ENCODE data around the gene RNF223. TPM values are rescaled to one million over a fixed set of nuclear protein-coding genes. Genes with fewer than 3 reads are reported as not detected.

RNF223 gene
- polyA plus RNA-seq, 2 of the 4 experiments (the other 2 are of a cell fraction) = 0.08 TPM; not detected in 1

- TF ChIP-seq EHMT2 (IDR thresholded peaks at IDR 0.05; ENCODE audit: low read depth) = no peak
- no peak for TF ChIP-seq POLR2A (IDR thresholded peaks at IDR 0.05; ENCODE audit: low read length)
- no peak for TF ChIP-seq ZC3H11A (IDR thresholded peaks at IDR 0.05)
- no peak for TF ChIP-seq KDM1A (IDR thresholded peaks at IDR 0.05; ENCODE audit: low read depth)
- TF ChIP-seq HOXA7 (CRISPR knock-in tag; IDR thresholded peaks at IDR 0.05) = no peak
- TF ChIP-seq FOSB (CRISPR knock-in tag; IDR thresholded peaks at IDR 0.05) = no peak
- no peak for TF ChIP-seq MYC (IDR thresholded peaks at IDR 0.05; ENCODE audit: borderline replicate concordance, low read length)
- TF ChIP-seq CTCF (IDR thresholded peaks at IDR 0.05) = no peak
- TF ChIP-seq, protein P1, sequence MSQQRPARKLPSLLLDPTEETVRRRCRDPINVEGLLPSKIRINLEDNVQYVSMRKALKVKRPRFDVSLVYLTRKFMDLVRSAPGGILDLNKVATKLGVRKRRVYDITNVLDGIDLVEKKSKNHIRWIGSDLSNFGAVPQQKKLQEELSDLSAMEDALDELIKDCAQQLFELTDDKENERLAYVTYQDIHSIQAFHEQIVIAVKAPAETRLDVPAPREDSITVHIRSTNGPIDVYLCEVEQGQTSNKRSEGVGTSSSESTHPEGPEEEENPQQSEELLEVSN (IDR thresholded peaks at IDR 0.05; ENCODE audit: borderline replicate concordance, low read depth) = no peak
- TF ChIP-seq RARB (CRISPR knock-in tag; IDR thresholded peaks at IDR 0.05) = no peak
- TF ChIP-seq JUN (IDR thresholded peaks at IDR 0.05) = no peak
- TF ChIP-seq ZNF302 (CRISPR knock-in tag; IDR thresholded peaks at IDR 0.05) = no peak
- no peak for TF ChIP-seq GATA3 (IDR thresholded peaks at IDR 0.05; ENCODE audit: borderline replicate concordance)
- no peak for TF ChIP-seq HMGXB4 (CRISPR knock-in tag; IDR thresholded peaks at IDR 0.05; ENCODE audit: borderline replicate concordance)
- TF ChIP-seq EHF (CRISPR knock-in tag; IDR thresholded peaks at IDR 0.05) = no peak
- TF ChIP-seq RNF2 (IDR thresholded peaks at IDR 0.05; ENCODE audit: borderline replicate concordance, low read depth) = no peak
- TF ChIP-seq HEYL (CRISPR knock-in tag; IDR thresholded peaks at IDR 0.05) = no peak
- no peak for TF ChIP-seq SMC3 (IDR thresholded peaks at IDR 0.05)
- no peak for DNase-seq (ENCODE audit: low read depth in 1 of 2, low spot score in 1 of 2)
- no peak overlapping the region for H3K4me2 ChIP-seq
- peaks cover 9% of the 10 kb centered on the region for H3K4me1 ChIP-seq
- CTCF ChIA-PET = interaction anchor here (1.0 to 1.9 kb wide), 2 partner anchors 19 to 248 kb away, joined by 3 to 10 read pairs; no protein-coding TSS in a partner anchor
- POLR2A ChIA-PET = no interaction called here
- H3K27ac ChIP-seq = no peak overlapping the region
- no peak for FAIRE-seq
- no peak for ATAC-seq
- no peaks in the 10 kb centered on the region for H3K9me3 ChIP-seq
- no peak overlapping the region for H3K4me3 ChIP-seq
- 90% methylated on average over 30 of the region's 34 CpGs for WGBS (ENCODE audit: missing lambda C conversion rate)
These were observed 29.5 kb downstream of the RNF223 start for GRCh38 chr1:1044455-1045078.

GRCh38 chr1:1043921-1044320 is 30.2 kb downstream of the RNF223 start:
- no peak for ATAC-seq
- Histone ChIP-seq H3K9me3 (no peaks in the 10 kb centered on the region), H3K4me2 (no peak overlapping the region), H3K4me1 (peaks cover 9% of the 10 kb centered on the region), H3K4me3 (no peak overlapping the region), H3K27ac (no peak overlapping the region)
- ChIA-PET POLR2A (no interaction called here), CTCF (interaction anchor here (1.0 to 1.9 kb wide), 2 partner anchors 20 to 248 kb away, joined by 3 to 10 read pairs; no protein-coding TSS in a partner anchor)
- FAIRE-seq = no peak
- 95% methylated on average over 24 of the region's 33 CpGs for WGBS (ENCODE audit: missing lambda C conversion rate)
- TF ChIP-seq, protein P1 (IDR thresholded peaks at IDR 0.05; ENCODE audit: borderline replicate concordance, low read depth) = no peak
- TF ChIP-seq FOSB (CRISPR knock-in tag; IDR thresholded peaks at IDR 0.05) (no peak), EHMT2 (IDR thresholded peaks at IDR 0.05; ENCODE audit: low read depth) (no peak)
- DNase-seq (ENCODE audit: low read depth in 1 of 2, low spot score in 1 of 2) = no peak

DNA sequence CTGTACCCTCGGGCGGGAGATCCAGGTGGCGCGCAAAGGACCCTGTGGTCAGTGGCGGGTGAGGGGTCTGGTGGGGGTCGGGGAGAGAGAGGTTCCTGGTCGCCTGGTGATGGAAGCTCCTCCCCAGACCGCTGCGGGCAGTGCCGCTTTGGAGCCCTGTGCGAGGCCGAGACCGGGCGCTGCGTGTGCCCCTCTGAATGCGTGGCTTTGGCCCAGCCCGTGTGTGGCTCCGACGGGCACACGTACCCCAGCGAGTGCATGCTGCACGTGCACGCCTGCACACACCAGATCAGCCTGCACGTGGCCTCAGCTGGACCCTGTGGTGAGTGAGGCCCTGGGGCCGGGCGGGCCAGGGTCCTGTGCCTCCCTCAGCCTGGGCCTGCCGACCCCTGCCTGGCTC is 30.7 kb downstream of the RNF223 start:
- no peak overlapping the region for H3K4me3 ChIP-seq

More for the DNA sequence above, 30.7 kb downstream of the RNF223 start:
- 93% methylated on average over 14 of the region's 27 CpGs for WGBS (ENCODE audit: missing lambda C conversion rate)
- TF ChIP-seq ZC3H11A (IDR thresholded peaks at IDR 0.05) (no peak), ZNF302 (CRISPR knock-in tag; IDR thresholded peaks at IDR 0.05) (no peak), JUNB (IDR thresholded peaks at IDR 0.05) (no peak), HOXB13 (CRISPR knock-in tag; IDR thresholded peaks at IDR 0.05; ENCODE audit: low read depth) (no peak), GATA3 (IDR thresholded peaks at IDR 0.05; ENCODE audit: borderline replicate concordance) (no peak)
- no peak for DNase-seq (ENCODE audit: low read depth in 1 of 2, low spot score in 1 of 2)
- H3K9me3 ChIP-seq = no peaks in the 10 kb centered on the region
- no peak for ATAC-seq
- no peak overlapping the region for H3K4me2 ChIP-seq
- FAIRE-seq = no peak
- no peak overlapping the region for H3K27ac ChIP-seq
- POLR2A ChIA-PET = no interaction called here
- peaks cover 9% of the 10 kb centered on the region for H3K4me1 ChIP-seq
- CTCF ChIA-PET = no interaction called here
